Measurements from ENCODE around the gene CATSPER4. TPM values are rescaled to one million over a fixed set of nuclear protein-coding genes. Genes with fewer than 3 reads are reported as not detected.

CATSPER4 gene
- total and polyA plus RNA-seq, 11 donors = not detected

DNA sequence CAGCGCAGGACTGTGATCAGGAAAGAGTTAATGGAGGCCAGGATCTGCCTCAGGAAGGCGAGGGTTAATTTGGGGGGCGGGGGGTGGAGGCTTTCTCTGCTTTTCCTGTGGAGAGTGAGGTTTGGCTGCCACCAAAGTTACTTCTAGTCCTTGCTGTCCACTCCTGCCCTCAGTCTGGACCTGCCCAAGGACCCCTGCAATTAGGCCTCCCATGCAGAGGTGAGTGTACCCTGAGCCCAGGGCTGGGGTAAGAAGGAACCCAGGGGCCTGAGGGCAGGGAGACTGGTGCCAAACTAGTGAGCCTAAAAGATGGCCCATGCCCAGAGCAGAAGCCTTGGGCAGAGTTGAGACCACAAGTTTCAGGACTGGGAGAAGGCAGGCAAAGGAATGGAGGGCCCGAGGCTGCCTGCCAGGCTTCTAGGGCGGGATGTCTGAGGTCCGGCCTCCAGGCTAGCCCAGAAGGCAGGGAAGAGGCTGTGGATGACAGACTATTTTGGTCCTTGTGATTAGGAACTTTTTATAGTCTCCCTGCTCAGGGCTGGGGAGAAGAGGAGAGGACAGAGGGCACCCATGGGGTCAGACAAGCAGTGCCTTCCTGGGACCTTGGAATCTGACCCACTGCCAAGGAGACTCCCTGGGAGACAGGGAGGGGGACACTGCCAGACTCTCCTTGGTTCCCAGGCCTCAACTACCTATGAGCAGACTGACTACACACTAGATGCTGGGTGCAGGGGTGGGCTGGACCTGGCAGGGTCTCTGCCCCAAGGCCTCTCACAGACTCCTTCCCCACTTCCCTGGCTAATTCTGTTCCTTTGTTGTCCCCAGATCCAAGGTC, 31.3 kb upstream of the CATSPER4 start, which contains the start of gene FAM110D:
TSS of gene FAM110D (plus strand) at position 172 of the 835 bp plus-strand sequence. CDS start 2,213 bp downstream, outside the sequence.
- Histone ChIP-seq H3K4me3 (peak within 1 kb of the TSS; percentile 1 to 73 (median 60)), H3K9me3 (no peaks in the 10 kb centered on the region), H3K27me3 (peaks cover 0 to 48% (median 0%) of the 10 kb centered on the region in 9 donors), H3K27ac (peak within 1 kb of the TSS; percentile 74 to 99 (median 90)), H3K36me3 (no peaks in the 10 kb centered on the region), H3K4me1 (peaks cover 6 to 95% (median 57%) of the 10 kb centered on the region in 12 donors)
- ATAC-seq = peak; percentile 73 to 78 (median 75)
- 13 to 25% (median 19%) methylated on average over 5 to 6 of the region's 6 CpGs for WGBS, 4 donors
- peak in 4 of 5 donors; percentile 66 to 79 (median 70) for DNase-seq
- intact Hi-C loops (cut with DNase I) = loop anchor here in 3 of 10 donors (5.0 to 10.0 kb wide), 3 partner anchors 122 to 254 kb away; partner anchors contain the start of genes EXTL1 (in 1 of the 3) and STMN1 (in 1 of the 3)
- TF ChIP-seq, protein P1, sequence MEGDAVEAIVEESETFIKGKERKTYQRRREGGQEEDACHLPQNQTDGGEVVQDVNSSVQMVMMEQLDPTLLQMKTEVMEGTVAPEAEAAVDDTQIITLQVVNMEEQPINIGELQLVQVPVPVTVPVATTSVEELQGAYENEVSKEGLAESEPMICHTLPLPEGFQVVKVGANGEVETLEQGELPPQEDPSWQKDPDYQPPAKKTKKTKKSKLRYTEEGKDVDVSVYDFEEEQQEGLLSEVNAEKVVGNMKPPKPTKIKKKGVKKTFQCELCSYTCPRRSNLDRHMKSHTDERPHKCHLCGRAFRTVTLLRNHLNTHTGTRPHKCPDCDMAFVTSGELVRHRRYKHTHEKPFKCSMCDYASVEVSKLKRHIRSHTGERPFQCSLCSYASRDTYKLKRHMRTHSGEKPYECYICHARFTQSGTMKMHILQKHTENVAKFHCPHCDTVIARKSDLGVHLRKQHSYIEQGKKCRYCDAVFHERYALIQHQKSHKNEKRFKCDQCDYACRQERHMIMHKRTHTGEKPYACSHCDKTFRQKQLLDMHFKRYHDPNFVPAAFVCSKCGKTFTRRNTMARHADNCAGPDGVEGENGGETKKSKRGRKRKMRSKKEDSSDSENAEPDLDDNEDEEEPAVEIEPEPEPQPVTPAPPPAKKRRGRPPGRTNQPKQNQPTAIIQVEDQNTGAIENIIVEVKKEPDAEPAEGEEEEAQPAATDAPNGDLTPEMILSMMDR (IDR thresholded peaks at IDR 0.05) = no peak
- peak in 1 of 2 donors; percentile 68 for TF ChIP-seq POLR2A (IDR thresholded peaks at IDR 0.05)

DNA sequence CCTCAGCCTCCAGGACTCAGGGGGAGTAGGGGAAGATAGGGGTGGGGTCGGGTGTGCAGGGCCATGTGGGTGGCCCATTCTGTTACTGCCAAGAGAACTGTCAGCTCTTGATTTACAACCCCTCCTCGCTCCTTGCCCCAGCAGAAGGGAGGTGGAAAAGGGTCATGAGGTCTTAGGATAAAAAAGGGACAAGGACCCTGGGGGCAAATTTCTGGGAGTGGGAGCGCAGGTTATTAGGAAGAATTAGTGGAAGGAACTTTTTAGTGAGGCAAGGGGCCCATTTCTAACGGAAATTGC, 30.7 kb upstream of the CATSPER4 start:
- ATAC-seq (no peak), DNase-seq (no peak)
- Histone ChIP-seq H3K27ac (peak overlapping the region; percentile 74 to 99 (median 90)), H3K27me3 (peaks cover 0 to 48% (median 0%) of the 10 kb centered on the region in 9 donors), H3K4me3 (peak overlapping the region; percentile 1 to 73 (median 60)), H3K9me3 (no peaks in the 10 kb centered on the region), H3K4me1 (peaks cover 6 to 95% (median 53%) of the 10 kb centered on the region in 12 donors), H3K36me3 (no peaks in the 10 kb centered on the region)
- intact Hi-C loops (cut with DNase I) = loop anchor here (5.0 to 10.0 kb wide), 7 partner anchors 47 to 255 kb away; partner anchors contain the start of genes STMN1 (in 2 of the 10), CEP85 (in 1 of the 10), EXTL1 (in 1 of the 10) and PDIK1L (in 1 of the 10)
- 43 to 54% (median 48%) methylated on average over 4 of the region's 4 CpGs for WGBS, 4 donors
- TF ChIP-seq POLR2A (IDR thresholded peaks at IDR 0.05) = no peak
- TF ChIP-seq, protein P1 (IDR thresholded peaks at IDR 0.05) = no peak

DNA sequence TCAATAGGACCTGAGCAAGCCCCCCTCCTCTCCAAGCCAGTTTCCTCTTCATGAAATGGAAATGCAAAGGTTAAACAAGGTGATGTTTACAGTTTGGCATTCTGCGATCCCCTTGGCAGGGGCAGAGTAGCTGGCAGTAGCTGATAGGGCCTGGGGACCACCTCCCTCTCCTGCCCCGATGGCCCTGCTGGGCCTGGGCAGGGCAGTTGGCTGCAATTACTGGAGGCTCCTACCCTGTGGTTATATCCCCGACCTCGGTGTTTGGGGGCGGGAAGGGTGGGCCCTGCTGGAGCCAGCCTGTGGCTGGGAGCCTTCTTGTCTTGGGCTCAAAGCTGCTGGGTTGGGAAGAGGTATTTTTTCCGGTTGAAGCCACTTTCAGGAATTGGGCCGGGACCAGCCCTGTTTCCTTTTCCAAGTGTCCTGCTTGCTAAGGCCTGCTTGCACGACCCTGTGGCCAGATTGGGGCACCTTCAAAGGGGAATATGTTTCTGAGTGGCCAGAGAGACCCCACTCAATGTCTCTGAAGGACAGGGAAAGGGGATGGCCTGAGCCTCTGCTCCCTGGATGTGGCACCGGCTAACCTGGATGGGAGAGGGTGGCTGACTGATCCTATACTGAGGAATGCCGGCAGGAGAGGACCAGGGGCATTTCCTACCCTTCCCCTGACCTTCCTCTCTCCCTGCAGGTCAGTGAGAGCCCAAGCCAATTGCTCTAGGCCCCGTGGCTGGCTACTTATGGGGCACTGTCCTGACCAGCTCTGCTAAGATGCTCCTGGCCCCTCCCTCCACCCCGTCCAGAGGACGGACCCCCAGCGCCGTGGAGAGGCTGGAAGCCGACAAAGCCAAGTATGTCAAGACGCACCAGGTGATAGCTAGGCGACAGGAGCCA, 29.6 kb upstream of the CATSPER4 start:
- TF ChIP-seq, protein P1 (IDR thresholded peaks at IDR 0.05) = no peak
- no peak for TF ChIP-seq POLR2A (IDR thresholded peaks at IDR 0.05)
- peak overlapping the region; percentile 34 to 73 (median 60) for H3K4me3 ChIP-seq
- intact Hi-C loops (cut with DNase I) = loop anchor here in 9 of 10 donors (5.0 to 10.0 kb wide), 6 partner anchors 48 to 256 kb away; partner anchors contain the start of genes CEP85 (in 1 of the 9), PDIK1L (in 1 of the 9) and STMN1 (in 1 of the 9)
- H3K9me3 ChIP-seq = no peaks in the 10 kb centered on the region
- H3K27me3 ChIP-seq = peaks cover 0 to 43% (median 0%) of the 10 kb centered on the region in 9 donors
- WGBS, 4 donors = 18 to 25% (median 20%) methylated on average over 11 to 18 of the region's 18 CpGs
- H3K27ac ChIP-seq = peak overlapping the region; percentile 74 to 99 (median 90)
- H3K36me3 ChIP-seq = no peaks in the 10 kb centered on the region
- peaks cover 6 to 85% (median 46%) of the 10 kb centered on the region in 12 donors for H3K4me1 ChIP-seq
- ATAC-seq (peak; percentile 4 to 23 (median 8)), DNase-seq (peak in 1 of 5 donors; percentile 51)

Data from heart left ventricle (tissue), 16 donors.